ENCODE results near the gene DIS3L2. TPM values are rescaled to one million over a fixed set of nuclear protein-coding genes. Genes with fewer than 3 reads are reported as not detected.

Gene DIS3L2
- total and polyA plus RNA-seq, 2 experiments from 2014 or later, result 15.2 to 25.3 TPM

GRCh38 chr2:232146294-232146693 is 184.8 kb downstream of the DIS3L2 start:
- H3K4me1 ChIP-seq (ENCODE audit: insufficient read depth), result no peaks in the 10 kb centered on the region
- H3K4me3 ChIP-seq, result no peak overlapping the region
- Mint-ChIP-seq H3K27me3 (ENCODE audit: insufficient read depth, low read depth, poor library complexity) (no peaks in the 10 kb centered on the region), H3K36me3 (ENCODE audit: low read depth) (no peaks in the 10 kb centered on the region), H3K9me3 (no peaks in the 10 kb centered on the region), H3K4me1 (peaks cover 3% of the 10 kb centered on the region; the same call in 1 of the 3 replicates), H3K27ac (no peak overlapping the region), H3K4me3 (no peak overlapping the region)
- H3K27ac ChIP-seq (ENCODE audit: low read depth), result no peak overlapping the region
- H3K4me2 ChIP-seq, result no peak overlapping the region
- no peaks in the 10 kb centered on the region for H3F3A ChIP-seq (replicated peaks; ENCODE audit: low read depth)
- no peak overlapping the region for H2AFZ ChIP-seq
- H3K79me2 ChIP-seq (replicated peaks; ENCODE audit: insufficient read depth), result no peaks in the 10 kb centered on the region
- TF ChIP-seq, protein P1, sequence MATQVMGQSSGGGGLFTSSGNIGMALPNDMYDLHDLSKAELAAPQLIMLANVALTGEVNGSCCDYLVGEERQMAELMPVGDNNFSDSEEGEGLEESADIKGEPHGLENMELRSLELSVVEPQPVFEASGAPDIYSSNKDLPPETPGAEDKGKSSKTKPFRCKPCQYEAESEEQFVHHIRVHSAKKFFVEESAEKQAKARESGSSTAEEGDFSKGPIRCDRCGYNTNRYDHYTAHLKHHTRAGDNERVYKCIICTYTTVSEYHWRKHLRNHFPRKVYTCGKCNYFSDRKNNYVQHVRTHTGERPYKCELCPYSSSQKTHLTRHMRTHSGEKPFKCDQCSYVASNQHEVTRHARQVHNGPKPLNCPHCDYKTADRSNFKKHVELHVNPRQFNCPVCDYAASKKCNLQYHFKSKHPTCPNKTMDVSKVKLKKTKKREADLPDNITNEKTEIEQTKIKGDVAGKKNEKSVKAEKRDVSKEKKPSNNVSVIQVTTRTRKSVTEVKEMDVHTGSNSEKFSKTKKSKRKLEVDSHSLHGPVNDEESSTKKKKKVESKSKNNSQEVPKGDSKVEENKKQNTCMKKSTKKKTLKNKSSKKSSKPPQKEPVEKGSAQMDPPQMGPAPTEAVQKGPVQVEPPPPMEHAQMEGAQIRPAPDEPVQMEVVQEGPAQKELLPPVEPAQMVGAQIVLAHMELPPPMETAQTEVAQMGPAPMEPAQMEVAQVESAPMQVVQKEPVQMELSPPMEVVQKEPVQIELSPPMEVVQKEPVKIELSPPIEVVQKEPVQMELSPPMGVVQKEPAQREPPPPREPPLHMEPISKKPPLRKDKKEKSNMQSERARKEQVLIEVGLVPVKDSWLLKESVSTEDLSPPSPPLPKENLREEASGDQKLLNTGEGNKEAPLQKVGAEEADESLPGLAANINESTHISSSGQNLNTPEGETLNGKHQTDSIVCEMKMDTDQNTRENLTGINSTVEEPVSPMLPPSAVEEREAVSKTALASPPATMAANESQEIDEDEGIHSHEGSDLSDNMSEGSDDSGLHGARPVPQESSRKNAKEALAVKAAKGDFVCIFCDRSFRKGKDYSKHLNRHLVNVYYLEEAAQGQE (IDR thresholded peaks at IDR 0.05; ENCODE audit: unreplicated experiment), result no peak
- no peak for TF ChIP-seq NANOG (IDR thresholded peaks at IDR 0.05; ENCODE audit: borderline replicate concordance)
- TF ChIP-seq EZH2 (IDR thresholded peaks at IDR 0.05; ENCODE audit: low read depth, unreplicated experiment), result no peak
- no peak for TF ChIP-seq EZH2phosphoT487 (IDR thresholded peaks at IDR 0.05; ENCODE audit: unreplicated experiment)
- no peak for TF ChIP-seq ZNF462 (CRISPR knock-in tag; IDR thresholded peaks at IDR 0.05)
- TF ChIP-seq, protein P2, sequence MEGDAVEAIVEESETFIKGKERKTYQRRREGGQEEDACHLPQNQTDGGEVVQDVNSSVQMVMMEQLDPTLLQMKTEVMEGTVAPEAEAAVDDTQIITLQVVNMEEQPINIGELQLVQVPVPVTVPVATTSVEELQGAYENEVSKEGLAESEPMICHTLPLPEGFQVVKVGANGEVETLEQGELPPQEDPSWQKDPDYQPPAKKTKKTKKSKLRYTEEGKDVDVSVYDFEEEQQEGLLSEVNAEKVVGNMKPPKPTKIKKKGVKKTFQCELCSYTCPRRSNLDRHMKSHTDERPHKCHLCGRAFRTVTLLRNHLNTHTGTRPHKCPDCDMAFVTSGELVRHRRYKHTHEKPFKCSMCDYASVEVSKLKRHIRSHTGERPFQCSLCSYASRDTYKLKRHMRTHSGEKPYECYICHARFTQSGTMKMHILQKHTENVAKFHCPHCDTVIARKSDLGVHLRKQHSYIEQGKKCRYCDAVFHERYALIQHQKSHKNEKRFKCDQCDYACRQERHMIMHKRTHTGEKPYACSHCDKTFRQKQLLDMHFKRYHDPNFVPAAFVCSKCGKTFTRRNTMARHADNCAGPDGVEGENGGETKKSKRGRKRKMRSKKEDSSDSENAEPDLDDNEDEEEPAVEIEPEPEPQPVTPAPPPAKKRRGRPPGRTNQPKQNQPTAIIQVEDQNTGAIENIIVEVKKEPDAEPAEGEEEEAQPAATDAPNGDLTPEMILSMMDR (conservative IDR thresholded peaks at IDR 0.05; ENCODE audit: low read depth in 2 of 2), result no peak
- no peak for TF ChIP-seq JUNB (IDR thresholded peaks at IDR 0.05; ENCODE audit: unreplicated experiment)
- TF ChIP-seq ETS1 (IDR thresholded peaks at IDR 0.05), result no peak
- TF ChIP-seq STAT1 (IDR thresholded peaks at IDR 0.05; ENCODE audit: unreplicated experiment), result no peak
- TF ChIP-seq ZNF114 (CRISPR knock-in tag; IDR thresholded peaks at IDR 0.05), result no peak
- no peak for TF ChIP-seq POLR2AphosphoS5 (IDR thresholded peaks at IDR 0.05; ENCODE audit: low read depth)
- no peak for TF ChIP-seq ZNF331 (CRISPR knock-in tag; IDR thresholded peaks at IDR 0.05; ENCODE audit: low read depth)
- TF ChIP-seq CREB1 (CRISPR knock-in tag; IDR thresholded peaks at IDR 0.05; ENCODE audit: low read depth), result no peak
- no peak for ATAC-seq
- DNase-seq (ENCODE audit: low spot score), result no peak
- H3K36me3 ChIP-seq (ENCODE audit: insufficient read depth), result no peaks in the 10 kb centered on the region
- no peaks in the 10 kb centered on the region for H3K27me3 ChIP-seq (ENCODE audit: insufficient read depth)
- no peaks in the 10 kb centered on the region for H4K20me1 ChIP-seq (replicated peaks; ENCODE audit: insufficient read depth)
- H3K9me2 ChIP-seq (ENCODE audit: insufficient read depth), result no peaks in the 10 kb centered on the region
